Measurements from ENCODE around the gene RERE.
A peak's percentile ranks its signal among the peaks of the same experiment; 100 is the strongest.

Gene RERE

DNA sequence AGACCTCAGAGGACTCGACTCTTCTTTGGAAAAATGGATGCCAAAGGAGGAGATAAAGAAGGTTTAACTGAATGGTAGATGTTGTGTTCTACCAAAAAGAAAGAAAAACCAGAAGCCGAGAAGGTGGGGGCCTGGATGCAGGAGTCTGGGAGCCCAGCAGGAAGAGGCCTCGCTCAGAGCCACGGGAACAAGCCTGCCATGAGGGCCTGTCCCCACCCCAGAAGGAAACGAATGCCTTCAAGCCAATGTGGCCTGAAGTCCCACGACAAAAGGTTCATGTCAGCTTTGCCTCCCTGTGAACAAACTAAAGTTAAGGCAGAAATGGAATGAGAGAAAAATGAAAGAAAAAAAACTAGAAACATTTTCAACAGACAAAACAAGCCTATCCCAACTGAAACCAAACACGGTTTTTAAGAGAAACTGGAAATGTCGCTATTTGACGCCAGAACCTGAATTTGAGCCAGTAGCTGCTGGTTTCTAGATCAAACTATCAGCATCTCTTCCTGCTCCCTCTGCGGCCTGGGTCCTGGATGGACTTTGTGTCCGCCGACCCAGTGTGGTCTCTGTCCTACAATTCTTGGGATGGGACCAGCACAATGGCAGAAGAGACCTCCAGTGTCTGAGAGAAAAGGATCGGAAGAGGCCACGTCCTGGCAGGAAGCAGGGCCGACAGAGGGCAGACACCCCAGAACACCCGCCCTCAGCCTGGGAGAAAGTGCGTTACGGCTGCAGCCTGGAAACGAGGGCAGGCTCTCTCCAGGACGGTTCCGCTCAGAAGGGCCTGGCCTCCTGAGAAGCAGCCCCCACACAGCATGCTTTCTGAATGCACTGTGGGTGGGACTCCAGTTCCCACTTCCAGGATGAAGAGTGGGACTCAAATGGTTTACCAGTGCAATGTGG lies 464.3 kb downstream of the RERE start:
- Mint-ChIP-seq H3K36me3 (ENCODE audit: insufficient read depth) (peaks cover 38% of the 10 kb centered on the region), H3K9me3 (no peaks in the 10 kb centered on the region), H3K4me3 (no peak overlapping the region), H3K27me3 (no peaks in the 10 kb centered on the region), H3K27ac (ENCODE audit: low read depth) (no peak overlapping the region), H3K4me1 (peaks cover 19% of the 10 kb centered on the region)
- DNase-seq (ENCODE audit: low spot score in 2 of 2): no peak
- no peak for ATAC-seq (replicated peaks; ENCODE audit: extremely low read depth, poor library complexity, severe bottlenecking)

DNA sequence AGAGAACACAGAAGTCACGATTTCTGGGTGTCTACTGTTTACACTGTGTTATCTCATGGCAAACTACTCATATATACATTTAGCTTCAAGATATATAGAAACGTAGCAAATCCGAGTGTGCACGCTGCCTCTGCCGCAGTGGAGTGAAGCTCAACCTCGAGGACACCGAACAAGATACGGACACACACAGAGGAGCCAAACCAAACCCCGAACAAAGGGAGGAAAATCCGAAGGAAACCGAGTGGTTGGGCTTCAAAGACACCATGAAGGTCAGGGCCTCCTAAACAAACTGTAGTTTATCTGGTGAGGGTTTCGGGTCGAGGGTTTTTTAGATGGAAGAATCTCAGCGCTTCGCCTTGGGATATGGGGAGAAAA lies 465.0 kb downstream of the RERE start:
- no peaks in the 10 kb centered on the region for H3K9me3 Mint-ChIP-seq
- no peak overlapping the region for H3K27ac Mint-ChIP-seq (ENCODE audit: low read depth)
- ATAC-seq (replicated peaks; ENCODE audit: extremely low read depth, poor library complexity, severe bottlenecking) (no peak), DNase-seq (ENCODE audit: low spot score in 2 of 2) (no peak)
- no peaks in the 10 kb centered on the region for H3K27me3 Mint-ChIP-seq
- no peak overlapping the region for H3K4me3 Mint-ChIP-seq
- H3K36me3 Mint-ChIP-seq (ENCODE audit: insufficient read depth): peaks cover 33% of the 10 kb centered on the region
- H3K4me1 Mint-ChIP-seq: peaks cover 19% of the 10 kb centered on the region

DNA sequence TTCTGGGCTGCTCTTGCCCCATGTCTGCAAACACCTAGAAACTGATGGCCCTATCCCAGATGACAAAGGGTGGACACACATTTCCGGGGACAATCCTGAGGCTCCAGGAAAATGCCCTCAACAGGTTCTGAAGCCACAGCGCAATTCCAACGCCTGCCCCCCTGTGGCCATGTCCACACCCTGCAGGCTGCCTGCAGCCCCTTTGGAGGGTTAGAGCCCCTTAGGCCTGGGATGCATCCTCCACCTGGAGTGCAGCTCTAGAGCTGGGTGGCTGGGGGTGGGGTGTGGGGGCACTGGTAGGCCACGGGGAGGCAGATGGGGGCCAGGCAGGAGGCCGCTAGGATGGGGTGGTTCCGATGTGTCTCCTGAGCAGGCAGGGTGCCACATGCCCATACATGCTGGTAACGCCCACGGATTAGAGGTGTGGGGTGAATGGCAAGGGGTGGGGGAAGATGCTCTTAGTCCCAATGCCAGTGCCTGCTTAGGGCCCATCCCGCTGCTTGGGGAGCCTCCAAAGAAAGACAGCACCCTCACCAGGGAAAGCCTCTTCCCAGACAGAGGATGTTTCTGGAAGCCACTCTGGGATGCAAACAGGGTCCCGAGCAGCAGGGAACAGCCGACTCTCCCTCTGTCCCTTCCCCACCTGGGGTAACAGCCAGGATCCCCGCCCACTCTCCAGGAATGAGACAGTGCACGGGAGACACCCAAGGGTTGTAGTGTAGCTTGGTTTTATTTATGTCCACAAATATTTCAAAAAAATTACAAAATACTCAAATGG lies 465.6 kb downstream of the RERE start:
- peaks cover 27% of the 10 kb centered on the region for H3K36me3 Mint-ChIP-seq (ENCODE audit: insufficient read depth)
- H3K27me3 Mint-ChIP-seq: no peaks in the 10 kb centered on the region
- no peak for ATAC-seq (replicated peaks; ENCODE audit: extremely low read depth, poor library complexity, severe bottlenecking)
- H3K27ac Mint-ChIP-seq (ENCODE audit: low read depth): no peak overlapping the region
- peaks cover 16% of the 10 kb centered on the region for H3K4me1 Mint-ChIP-seq
- no peaks in the 10 kb centered on the region for H3K9me3 Mint-ChIP-seq
- DNase-seq (ENCODE audit: low spot score in 2 of 2): no peak
- H3K4me3 Mint-ChIP-seq: no peak overlapping the region

DNA sequence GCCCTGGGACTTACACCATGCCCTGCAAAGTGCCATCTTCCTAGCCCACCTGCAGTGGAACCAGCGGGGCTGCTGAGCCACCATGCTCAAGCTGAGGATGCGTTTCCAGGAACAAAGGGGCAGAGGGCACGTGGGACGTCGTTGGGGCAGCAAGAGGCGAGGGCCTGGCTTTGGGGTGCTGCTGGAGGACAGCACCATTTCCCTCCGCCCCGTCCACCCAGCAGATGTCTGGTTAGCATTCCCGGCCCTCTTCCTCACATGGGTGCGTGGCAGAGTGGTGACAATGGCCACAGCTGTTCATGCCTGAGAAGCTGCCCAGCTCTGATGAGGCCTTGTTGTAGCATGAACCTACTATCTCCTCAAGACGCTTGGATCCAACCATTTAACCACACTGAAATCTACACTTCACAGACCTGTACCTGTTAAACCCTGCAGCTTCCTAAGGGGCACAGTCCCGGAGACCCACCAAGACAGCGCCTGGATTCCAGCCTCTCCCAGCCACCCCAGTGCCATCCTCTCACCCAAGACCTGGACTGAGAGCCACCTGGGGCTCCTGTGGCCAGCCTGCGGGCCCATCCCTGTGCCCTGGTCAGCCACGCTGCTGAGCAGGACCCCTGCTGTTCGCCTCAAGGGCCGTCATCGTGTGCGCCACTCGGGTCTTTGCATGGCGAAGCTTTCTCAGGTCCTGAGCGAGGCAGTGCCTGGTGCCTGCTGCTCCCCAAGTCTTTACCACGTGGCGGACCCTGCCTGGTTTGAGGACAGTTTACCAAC lies 466.3 kb downstream of the RERE start:
- Mint-ChIP-seq H3K27me3 (no peaks in the 10 kb centered on the region), H3K27ac (ENCODE audit: low read depth) (no peak overlapping the region), H3K9me3 (no peaks in the 10 kb centered on the region), H3K4me1 (peaks cover 13% of the 10 kb centered on the region), H3K4me3 (no peak overlapping the region), H3K36me3 (ENCODE audit: insufficient read depth) (peaks cover 23% of the 10 kb centered on the region)
- no peak for DNase-seq (ENCODE audit: low spot score in 2 of 2)
- no peak for ATAC-seq (replicated peaks; ENCODE audit: extremely low read depth, poor library complexity, severe bottlenecking)

DNA sequence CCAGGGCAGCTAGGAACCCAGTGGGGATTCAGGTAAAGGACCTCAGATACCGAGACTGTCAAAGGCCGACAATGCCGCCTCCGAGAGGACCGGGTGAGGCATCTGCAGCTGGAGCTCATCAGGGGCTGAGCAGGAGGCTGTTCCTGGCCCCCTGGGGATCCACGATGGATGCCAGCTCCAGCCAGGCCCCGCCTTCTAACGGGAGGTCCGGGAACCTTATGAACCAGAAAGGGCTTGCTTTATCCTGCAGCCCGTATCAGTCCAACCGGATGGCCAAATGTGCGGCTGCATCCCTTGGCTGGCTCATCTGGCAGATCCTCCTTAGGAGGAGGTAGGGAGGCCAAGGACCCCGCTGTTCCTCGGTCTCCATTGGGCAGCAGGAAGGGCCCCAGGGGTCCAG lies 467.5 kb downstream of the RERE start:
- Mint-ChIP-seq H3K27ac (ENCODE audit: low read depth) (no peak overlapping the region), H3K4me3 (no peak overlapping the region), H3K36me3 (ENCODE audit: insufficient read depth) (peaks cover 16% of the 10 kb centered on the region), H3K9me3 (no peaks in the 10 kb centered on the region), H3K4me1 (peaks cover 13% of the 10 kb centered on the region), H3K27me3 (no peaks in the 10 kb centered on the region)
- no peak for DNase-seq (ENCODE audit: low spot score in 2 of 2)
- no peak for ATAC-seq (replicated peaks; ENCODE audit: extremely low read depth, poor library complexity, severe bottlenecking)

DNA sequence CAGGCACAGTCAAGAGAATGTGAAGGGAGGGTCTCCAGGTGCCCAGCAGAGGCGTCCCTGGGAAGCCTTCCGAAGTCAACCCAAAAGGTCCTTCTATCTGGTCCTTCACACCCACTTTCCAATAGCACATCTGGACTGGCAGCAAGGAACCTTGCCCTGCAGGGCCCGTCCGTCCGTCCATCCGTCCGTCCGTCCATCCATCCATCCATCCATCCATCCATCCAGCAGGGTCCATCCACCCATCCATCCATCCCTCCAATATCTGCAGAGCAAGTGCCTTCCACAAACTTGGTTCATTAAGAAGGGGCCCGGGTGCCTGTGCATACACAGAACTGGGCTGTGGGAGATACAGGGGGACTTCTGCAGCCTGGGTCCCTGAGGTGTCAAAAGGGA lies 468.0 kb downstream of the RERE start:
- no peak for DNase-seq (ENCODE audit: low spot score in 2 of 2)
- ATAC-seq (replicated peaks; ENCODE audit: extremely low read depth, poor library complexity, severe bottlenecking): no peak
- peaks cover 12% of the 10 kb centered on the region for H3K36me3 Mint-ChIP-seq (ENCODE audit: insufficient read depth)
- no peak overlapping the region for H3K4me3 Mint-ChIP-seq
- H3K27me3 Mint-ChIP-seq: no peaks in the 10 kb centered on the region
- H3K9me3 Mint-ChIP-seq: no peaks in the 10 kb centered on the region
- peaks cover 13% of the 10 kb centered on the region for H3K4me1 Mint-ChIP-seq
- H3K27ac Mint-ChIP-seq (ENCODE audit: low read depth): no peak overlapping the region

DNA sequence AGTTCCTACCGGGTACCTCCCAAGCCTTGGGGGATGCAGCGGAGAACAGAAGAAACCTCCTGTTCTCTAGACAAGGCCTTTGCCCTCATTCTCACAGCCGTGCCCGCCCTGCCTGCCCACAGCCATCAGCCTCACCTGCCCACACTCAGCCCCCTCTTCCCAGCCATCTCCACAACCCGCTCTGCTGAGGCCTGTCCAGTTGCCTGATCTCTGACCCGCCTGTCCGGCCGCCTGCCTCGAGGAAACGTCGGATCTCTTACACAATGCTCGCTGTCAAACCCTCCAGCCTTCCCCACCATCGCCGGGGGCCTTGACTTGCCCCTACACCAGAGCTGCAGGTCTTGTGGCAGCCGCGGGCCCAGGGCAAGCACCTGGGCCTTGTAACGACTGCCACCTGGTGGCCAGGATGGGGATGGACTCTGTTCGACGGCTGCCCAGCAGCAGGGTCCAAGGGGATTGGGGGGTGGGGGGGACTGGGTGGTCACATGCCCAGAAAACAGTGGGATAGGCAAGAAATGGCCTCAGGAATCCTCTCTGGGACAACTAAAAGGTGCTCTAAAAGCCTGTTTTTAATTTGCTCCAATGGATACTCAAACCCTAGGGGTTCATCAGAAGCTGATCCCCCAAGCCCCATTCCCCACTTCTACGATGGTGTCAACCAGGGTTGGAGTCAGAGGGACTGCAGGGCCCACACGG lies 468.5 kb downstream of the RERE start:
- Mint-ChIP-seq H3K4me1 (peaks cover 13% of the 10 kb centered on the region), H3K4me3 (no peak overlapping the region), H3K9me3 (no peaks in the 10 kb centered on the region), H3K27ac (ENCODE audit: low read depth) (no peak overlapping the region), H3K36me3 (ENCODE audit: insufficient read depth) (peaks cover 10% of the 10 kb centered on the region), H3K27me3 (no peaks in the 10 kb centered on the region)
- ATAC-seq (replicated peaks; ENCODE audit: extremely low read depth, poor library complexity, severe bottlenecking): peak; percentile 75
- DNase-seq (ENCODE audit: low spot score in 2 of 2): peak; percentile 50 to 51

DNA sequence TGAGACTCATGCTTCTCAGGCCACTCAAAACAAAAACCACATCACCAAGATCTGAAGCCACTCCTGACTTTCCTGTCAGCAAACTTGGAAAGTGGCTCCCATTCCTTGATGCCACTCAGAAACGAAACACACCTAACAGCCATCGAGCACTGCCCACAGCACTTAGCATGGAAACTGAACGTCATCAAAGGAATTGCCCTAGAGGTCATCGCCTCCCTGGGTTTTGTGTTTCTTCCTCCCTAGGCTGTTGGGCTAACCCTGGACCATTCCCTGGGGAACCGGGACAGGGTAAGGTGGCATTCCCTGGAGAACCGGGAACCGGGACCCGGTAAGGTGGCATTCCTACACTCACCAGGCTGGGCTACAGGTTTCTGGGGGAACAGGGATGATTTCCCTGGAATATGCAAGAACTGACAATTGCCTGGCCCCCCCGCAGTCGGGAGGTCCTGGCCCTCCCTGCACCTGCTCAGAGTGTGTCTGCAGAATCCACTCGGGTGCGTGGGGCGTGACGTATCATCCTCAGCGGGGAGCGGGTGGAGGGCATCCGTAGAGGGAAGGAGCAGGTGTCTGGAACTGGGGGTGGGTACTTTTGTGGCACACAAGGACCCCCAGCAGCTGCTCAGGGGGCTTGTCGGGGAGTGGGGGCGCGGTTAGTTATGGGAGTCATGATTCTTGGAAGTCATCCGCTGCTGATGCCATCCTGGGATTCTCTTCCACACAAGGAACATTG lies 469.2 kb downstream of the RERE start:
- no peak overlapping the region for H3K27ac Mint-ChIP-seq (ENCODE audit: low read depth)
- DNase-seq (ENCODE audit: low spot score in 2 of 2) (no peak), ATAC-seq (replicated peaks; ENCODE audit: extremely low read depth, poor library complexity, severe bottlenecking) (no peak)
- H3K9me3 Mint-ChIP-seq: no peaks in the 10 kb centered on the region
- H3K4me1 Mint-ChIP-seq: peaks cover 13% of the 10 kb centered on the region
- no peak overlapping the region for H3K4me3 Mint-ChIP-seq
- peaks cover 10% of the 10 kb centered on the region for H3K36me3 Mint-ChIP-seq (ENCODE audit: insufficient read depth)
- H3K27me3 Mint-ChIP-seq: no peaks in the 10 kb centered on the region

DNA sequence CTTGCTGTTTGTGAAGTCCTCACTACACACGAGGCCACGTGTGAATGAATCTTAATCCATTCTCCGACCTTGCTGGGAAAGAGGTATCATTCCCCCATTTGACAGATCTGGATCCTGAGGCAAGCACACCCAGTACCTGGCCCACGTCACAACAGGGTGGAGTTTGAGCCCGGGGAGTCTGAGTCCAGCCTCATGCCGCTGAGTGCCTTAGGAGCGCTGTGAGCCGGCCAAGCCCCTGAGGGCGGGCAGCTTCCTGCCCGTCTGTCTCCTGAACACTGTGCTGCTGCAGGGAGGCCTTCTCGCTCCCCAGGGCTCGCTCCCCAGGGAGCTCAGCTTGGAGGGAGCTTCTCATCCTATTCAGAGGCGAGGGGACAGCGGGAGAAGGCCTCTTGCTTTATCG lies 469.8 kb downstream of the RERE start:
- Mint-ChIP-seq H3K4me3 (no peak overlapping the region), H3K4me1 (peaks cover 8% of the 10 kb centered on the region), H3K27me3 (no peaks in the 10 kb centered on the region), H3K9me3 (no peaks in the 10 kb centered on the region), H3K27ac (ENCODE audit: low read depth) (no peak overlapping the region), H3K36me3 (ENCODE audit: insufficient read depth) (peaks cover 6% of the 10 kb centered on the region)
- ATAC-seq (replicated peaks; ENCODE audit: extremely low read depth, poor library complexity, severe bottlenecking): no peak
- no peak for DNase-seq (ENCODE audit: low spot score in 2 of 2)

DNA sequence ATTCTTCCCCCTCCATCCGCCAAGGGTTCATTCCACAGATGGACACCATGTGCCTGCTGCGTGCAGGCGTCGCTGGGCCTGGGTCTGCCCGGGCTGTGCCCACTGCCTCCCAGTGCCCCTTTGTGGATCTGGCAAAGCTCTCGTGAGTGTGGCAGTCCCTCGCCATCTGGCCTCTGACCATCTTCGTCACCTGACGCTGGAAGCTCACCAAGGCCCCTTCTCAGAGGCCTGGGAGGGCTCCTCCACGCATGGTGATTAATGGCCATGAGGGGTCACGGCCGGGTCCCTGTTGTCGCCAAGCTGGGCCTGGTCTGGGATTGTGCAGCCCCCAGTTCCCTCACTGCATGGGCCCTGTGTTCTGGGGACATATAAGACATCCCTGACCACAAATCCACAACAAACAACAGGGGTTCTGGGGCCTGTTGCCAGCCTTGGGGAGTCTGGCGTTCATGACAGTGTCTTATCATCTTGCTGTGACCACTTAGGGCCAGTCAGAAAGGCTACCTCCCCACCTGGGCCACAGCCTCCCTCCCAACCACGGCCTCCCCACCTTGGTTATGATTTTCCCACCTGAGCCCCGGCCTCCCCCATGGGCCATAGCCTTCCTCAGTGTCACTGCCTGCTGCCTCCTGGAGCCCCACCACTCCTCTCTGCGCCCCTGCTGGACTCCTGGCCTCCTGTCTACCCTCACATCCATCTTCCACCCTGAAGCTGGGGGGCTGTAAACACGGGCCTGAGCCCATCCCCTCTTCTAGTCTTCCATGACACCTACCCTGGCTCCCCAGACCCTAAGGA lies 471.6 kb downstream of the RERE start:
- H3K27me3 Mint-ChIP-seq: no peaks in the 10 kb centered on the region
- ATAC-seq (replicated peaks; ENCODE audit: extremely low read depth, poor library complexity, severe bottlenecking): no peak
- peaks cover 5% of the 10 kb centered on the region for H3K4me1 Mint-ChIP-seq
- no peaks in the 10 kb centered on the region for H3K36me3 Mint-ChIP-seq (ENCODE audit: insufficient read depth)
- DNase-seq (ENCODE audit: low spot score in 2 of 2): no peak
- no peaks in the 10 kb centered on the region for H3K9me3 Mint-ChIP-seq
- peak overlapping the region; percentile 77 for H3K27ac Mint-ChIP-seq (ENCODE audit: low read depth)
- no peak overlapping the region for H3K4me3 Mint-ChIP-seq

DNA sequence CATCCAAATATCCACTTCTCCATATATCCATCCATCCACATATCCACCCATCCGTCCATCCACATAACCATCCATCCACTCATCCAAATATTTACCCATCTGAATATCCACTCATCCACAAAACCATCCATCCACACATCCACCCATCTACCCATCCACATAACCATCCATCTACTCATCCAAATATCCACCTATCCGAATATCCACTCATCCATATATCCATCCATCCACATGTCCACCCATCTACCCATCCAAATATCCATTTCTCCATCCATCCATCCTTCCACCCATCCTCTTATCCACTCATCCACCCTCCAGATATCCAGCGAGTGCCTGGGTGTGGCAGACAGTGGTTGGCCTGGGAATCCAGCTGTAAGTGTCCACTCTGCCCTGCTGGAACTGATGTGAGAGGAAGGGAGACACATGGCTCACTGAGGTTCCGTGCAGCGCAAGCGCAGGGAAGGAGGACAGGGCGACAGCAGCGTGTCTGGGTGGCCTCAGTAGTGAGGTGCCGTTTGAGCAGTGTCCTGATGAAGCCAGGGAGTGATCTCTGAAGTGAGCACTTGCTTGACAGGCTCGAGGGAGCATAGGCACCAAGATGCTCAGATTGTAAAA lies 472.4 kb downstream of the RERE start:
- Mint-ChIP-seq H3K27me3 (no peaks in the 10 kb centered on the region), H3K36me3 (ENCODE audit: insufficient read depth) (no peaks in the 10 kb centered on the region), H3K27ac (ENCODE audit: low read depth) (no peak overlapping the region), H3K9me3 (no peaks in the 10 kb centered on the region), H3K4me1 (peaks cover 5% of the 10 kb centered on the region), H3K4me3 (no peak overlapping the region)
- ATAC-seq (replicated peaks; ENCODE audit: extremely low read depth, poor library complexity, severe bottlenecking): no peak
- no peak for DNase-seq (ENCODE audit: low spot score in 2 of 2)

Data from central memory CD8-positive, alpha-beta T cell (primary cell).